HG03135 (cell line): Measurements from ENCODE around the gene ANKRD11.

ENCODE experiments used
- ATAC-seq: cut with Tn5 transposase; IDR thresholded peaks from one replicate; pipeline ENCODE4 v1.9.1; 2021; ENCODE audit warnings: mild to moderate bottlenecking, moderate library complexity; ENCODE audit not compliant: unreplicated experiment

The ANKRD11 gene

GRCh38 chr16:89507214-89507833, 17.0 kb upstream of the ANKRD11 start:
- ATAC-seq, result peak; percentile 0

GRCh38 chr16:89506791-89507191, 16.4 kb upstream of the ANKRD11 start:
- no peak for ATAC-seq

- ATAC-seq, result no peak
Observed at GRCh38 chr16:89506113-89506504, 15.7 kb upstream of the ANKRD11 start.

GRCh38 chr16:89505204-89506112, 15.1 kb upstream of the ANKRD11 start:
- ATAC-seq, result peak; percentile 41

GRCh38 chr16:89504091-89504490, 13.7 kb upstream of the ANKRD11 start:
- ATAC-seq, result no peak

- no peak for ATAC-seq
Observed at GRCh38 chr16:89502081-89502843, 11.9 kb upstream of the ANKRD11 start.

- no peak for ATAC-seq
Observed at GRCh38 chr16:89499767-89500166, 9.4 kb upstream of the ANKRD11 start.

- no peak for ATAC-seq
Observed at GRCh38 chr16:89498839-89499238, 8.5 kb upstream of the ANKRD11 start.

GRCh38 chr16:89495121-89495520, 4.8 kb upstream of the ANKRD11 start:
- no peak for ATAC-seq

GRCh38 chr16:89493776-89494175, 3.4 kb upstream of the ANKRD11 start:
- no peak for ATAC-seq

GRCh38 chr16:89491974-89492687, 1.8 kb upstream of the ANKRD11 start:
- no peak for ATAC-seq

GRCh38 chr16:89491238-89491869, 993 bp upstream of the ANKRD11 start:
- ATAC-seq, result no peak

GRCh38 chr16:89489898-89490438, 393 bp downstream of the ANKRD11 start:
- no peak for ATAC-seq

GRCh38 chr16:89489040-89489897, 1.1 kb downstream of the ANKRD11 start:
- no peak for ATAC-seq

- no peak for ATAC-seq
Observed at GRCh38 chr16:89485701-89486246, 4.6 kb downstream of the ANKRD11 start.

- ATAC-seq, result peak; percentile 42
Observed at GRCh38 chr16:89484923-89485679, 5.3 kb downstream of the ANKRD11 start.

GRCh38 chr16:89484041-89484501, 6.3 kb downstream of the ANKRD11 start:
- no peak for ATAC-seq

GRCh38 chr16:89482817-89483205, 7.5 kb downstream of the ANKRD11 start:
- no peak for ATAC-seq
